Fibroblast of lung (primary cell): Measurements from ENCODE around the gene PPP1R1A. TPM values are rescaled to one million over a fixed set of nuclear protein-coding genes. Genes with fewer than 3 reads are reported as not detected.

Experiments
- DNase-seq, 2 donors: peaks; one replicate each; pipeline versions ENCODE4 v3.0.0 to v3.0.0-alpha.2; 2010; ENCODE audit warnings: low read depth in 2 of 2
- H2AFZ ChIP-seq: 2 replicates; pipeline ENCODE4 v1.5.1; 2012; ENCODE audit warnings: low read length, control low read depth, inconsistent platforms
- H3K27ac ChIP-seq: 2 replicates; pipeline ENCODE4 v1.5.1; 2011; ENCODE audit warnings: low read length, control low read depth; ENCODE audit not compliant: insufficient read depth
- H3K27me3 ChIP-seq: 2 replicates; pipeline ENCODE4 v1.5.1; 2011; ENCODE audit warnings: mild to moderate bottlenecking, low read length; ENCODE audit not compliant: control insufficient read depth, insufficient read depth
- H3K36me3 ChIP-seq: 2 replicates; pipeline ENCODE4 v1.5.1; 2011; ENCODE audit warnings: low read length; ENCODE audit not compliant: control insufficient read depth, insufficient read depth
- H3K4me1 ChIP-seq: 2 replicates; pipeline ENCODE4 v1.5.1; 2011; ENCODE audit warnings: low read length; ENCODE audit not compliant: control insufficient read depth, insufficient read depth; ENCODE audit errors: extremely low read depth
- H3K4me2 ChIP-seq: 2 replicates; pipeline ENCODE4 v1.5.1; 2011; ENCODE audit warnings: low read length, control low read depth; ENCODE audit not compliant: insufficient read depth; ENCODE audit errors: extremely low read depth
- H3K4me3 ChIP-seq, 4 experiments: fragments of 200-600 bp in 1 of 4; sonication (generic) in 1 of 4; replicated peaks in 1 of 4; 2 replicates each; pipeline ENCODE4 v1.5.1; 2011 to 2016; ENCODE audit warnings: low read length in 4 of 4, low read depth in 3 of 4, mild to moderate bottlenecking in 3 of 4, control low read depth in 2 of 4, inconsistent platforms in 1 of 4, mixed read lengths in 1 of 4; ENCODE audit not compliant: insufficient read depth in 1 of 4; ENCODE audit errors: control extremely low read depth in 1 of 4
- H3K79me2 ChIP-seq: 2 replicates; pipeline ENCODE4 v1.5.1; 2012; ENCODE audit warnings: mild to moderate bottlenecking, low read length, inconsistent platforms; ENCODE audit not compliant: control insufficient read depth, insufficient read depth
- H3K9ac ChIP-seq: 2 replicates; pipeline ENCODE4 v1.5.1; 2011; ENCODE audit warnings: mild to moderate bottlenecking, low read length, control low read depth; ENCODE audit not compliant: insufficient read depth
- H3K9me3 ChIP-seq: 2 replicates; pipeline ENCODE4 v1.5.1; 2012; ENCODE audit warnings: low read depth, low read length; ENCODE audit not compliant: control insufficient read depth, insufficient read depth
- H4K20me1 ChIP-seq: 2 replicates; pipeline ENCODE4 v1.5.1; 2011; ENCODE audit warnings: low read length; ENCODE audit not compliant: control insufficient read depth, insufficient read depth; ENCODE audit errors: extremely low read depth
- EZH2 ChIP-seq: IDR thresholded peaks from 2 replicates; pipeline ENCODE4 v1.5.1; 2012; ENCODE audit warnings: low read length, control low read depth, mild to moderate bottlenecking; ENCODE audit errors: missing control alignments
- polyA plus RNA-seq, 2 donors: library from polyadenylated mRNA; depleted of rRNA in 1 of 2; stranded (reverse) in 1 of 2; unstranded in 1 of 2; fragments of >200 nt; gene quantifications; 2 replicates each; pipeline ENCODE4 v1.2.1, GENCODE V29; 2011 to 2012; ENCODE audit warnings: missing spikeins in 1 of 2
- total RNA-seq: library from RNA; depleted of rRNA; stranded (reverse); fragments of >200 nt; gene quantifications from 2 replicates; pipeline ENCODE4 v1.2.1, GENCODE V29; 2014
- TF ChIP-seq, protein P1 (sequence below), 2 donors: IDR thresholded peaks in 1 of 2; conservative IDR thresholded peaks in 1 of 2; 1 replicate in 1 of 2; 2 replicates in 1 of 2; pipeline ENCODE4 v1.5.1; 2011 to 2012; ENCODE audit warnings: low read length in 2 of 2, control low read depth in 1 of 2, inconsistent platforms in 1 of 2, low read depth in 1 of 2, mild to moderate bottlenecking in 1 of 2

Gene PPP1R1A
- total and polyA plus RNA-seq, 2 donors (not counting 1 experiment from before 2014, with no cell fraction given), result not detected

DNA sequence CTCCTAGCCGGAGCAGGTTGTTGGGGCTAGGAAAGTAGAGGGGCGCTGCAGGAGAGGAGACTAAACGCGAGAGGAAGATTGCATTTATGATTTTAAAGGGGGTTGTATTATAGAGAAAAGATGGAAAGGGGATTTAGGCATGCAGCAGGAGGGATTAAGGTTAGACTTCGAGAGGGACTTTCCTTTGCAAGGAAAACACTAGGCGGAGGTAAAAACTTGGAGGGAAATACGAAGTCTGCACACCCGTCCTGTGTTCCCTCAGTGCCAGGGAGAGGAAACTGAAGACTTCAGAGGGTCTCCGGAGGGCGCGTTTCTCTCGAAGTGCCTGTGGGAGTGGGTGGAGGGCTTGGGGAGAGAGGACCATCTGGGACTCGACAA lies 420 bp upstream of the PPP1R1A start:
- no peaks in the 10 kb centered on the region for H4K20me1 ChIP-seq
- H3K27ac ChIP-seq, result no peak overlapping the region
- H3K27me3 ChIP-seq, result peaks cover 52% of the 10 kb centered on the region
- H3K4me1 ChIP-seq, result no peaks in the 10 kb centered on the region
- no peaks in the 10 kb centered on the region for H3K36me3 ChIP-seq
- no peak overlapping the region for H2AFZ ChIP-seq
- H3K9me3 ChIP-seq, result no peaks in the 10 kb centered on the region
- H3K4me3 ChIP-seq, result no peak overlapping the region
- no peak overlapping the region for H3K9ac ChIP-seq
- TF ChIP-seq, protein P1, sequence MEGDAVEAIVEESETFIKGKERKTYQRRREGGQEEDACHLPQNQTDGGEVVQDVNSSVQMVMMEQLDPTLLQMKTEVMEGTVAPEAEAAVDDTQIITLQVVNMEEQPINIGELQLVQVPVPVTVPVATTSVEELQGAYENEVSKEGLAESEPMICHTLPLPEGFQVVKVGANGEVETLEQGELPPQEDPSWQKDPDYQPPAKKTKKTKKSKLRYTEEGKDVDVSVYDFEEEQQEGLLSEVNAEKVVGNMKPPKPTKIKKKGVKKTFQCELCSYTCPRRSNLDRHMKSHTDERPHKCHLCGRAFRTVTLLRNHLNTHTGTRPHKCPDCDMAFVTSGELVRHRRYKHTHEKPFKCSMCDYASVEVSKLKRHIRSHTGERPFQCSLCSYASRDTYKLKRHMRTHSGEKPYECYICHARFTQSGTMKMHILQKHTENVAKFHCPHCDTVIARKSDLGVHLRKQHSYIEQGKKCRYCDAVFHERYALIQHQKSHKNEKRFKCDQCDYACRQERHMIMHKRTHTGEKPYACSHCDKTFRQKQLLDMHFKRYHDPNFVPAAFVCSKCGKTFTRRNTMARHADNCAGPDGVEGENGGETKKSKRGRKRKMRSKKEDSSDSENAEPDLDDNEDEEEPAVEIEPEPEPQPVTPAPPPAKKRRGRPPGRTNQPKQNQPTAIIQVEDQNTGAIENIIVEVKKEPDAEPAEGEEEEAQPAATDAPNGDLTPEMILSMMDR (conservative IDR thresholded peaks at IDR 0.05 in 1 of 2, IDR thresholded peaks at IDR 0.05 in 1 of 2; ENCODE audit: low read depth in 1 of 2, low read length in 2 of 2), result no peak
- peak; percentile 88 for TF ChIP-seq EZH2
- H3K79me2 ChIP-seq, result no peaks in the 10 kb centered on the region
- no peak for DNase-seq
- no peak overlapping the region for H3K4me2 ChIP-seq

DNA sequence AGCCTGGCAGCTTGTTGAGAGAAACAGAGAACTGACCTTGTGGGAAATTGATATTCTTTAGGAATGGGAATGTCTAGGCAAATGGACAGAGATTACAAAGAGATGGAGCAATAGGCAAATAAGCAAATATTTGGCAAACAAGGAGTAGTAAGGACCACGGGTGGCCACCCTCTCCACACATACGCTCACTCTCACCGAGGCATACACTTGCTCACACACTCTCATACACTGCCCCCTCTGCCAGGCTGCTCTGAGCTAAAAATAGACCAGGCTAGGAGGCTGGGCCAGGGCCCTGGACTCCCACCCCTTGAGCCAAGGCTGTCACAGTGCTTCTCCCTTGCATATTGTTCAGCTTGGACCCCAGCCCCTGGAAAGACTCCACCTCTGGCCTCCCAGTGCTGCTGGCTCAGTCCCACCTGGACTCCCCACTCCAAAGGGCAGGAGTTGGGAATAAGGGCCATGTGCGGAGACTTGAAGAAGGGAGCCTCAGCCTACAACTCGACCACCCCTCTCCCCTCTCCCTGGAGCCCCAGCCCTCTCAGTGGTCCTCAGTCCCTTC lies 1.1 kb downstream of the PPP1R1A start:
- no peak overlapping the region for H3K4me3 ChIP-seq
- TF ChIP-seq EZH2, result no peak
- TF ChIP-seq, protein P1 (conservative IDR thresholded peaks at IDR 0.05 in 1 of 2, IDR thresholded peaks at IDR 0.05 in 1 of 2; ENCODE audit: low read depth in 1 of 2, low read length in 2 of 2), result no peak
- H3K4me2 ChIP-seq, result no peak overlapping the region
- H3K4me1 ChIP-seq, result no peaks in the 10 kb centered on the region
- H3K9ac ChIP-seq, result no peak overlapping the region
- no peak overlapping the region for H2AFZ ChIP-seq
- H3K27ac ChIP-seq, result no peak overlapping the region
- H3K36me3 ChIP-seq, result no peaks in the 10 kb centered on the region
- no peaks in the 10 kb centered on the region for H4K20me1 ChIP-seq
- H3K79me2 ChIP-seq, result no peaks in the 10 kb centered on the region
- no peaks in the 10 kb centered on the region for H3K9me3 ChIP-seq
- peaks cover 52% of the 10 kb centered on the region for H3K27me3 ChIP-seq
- no peak for DNase-seq

DNA sequence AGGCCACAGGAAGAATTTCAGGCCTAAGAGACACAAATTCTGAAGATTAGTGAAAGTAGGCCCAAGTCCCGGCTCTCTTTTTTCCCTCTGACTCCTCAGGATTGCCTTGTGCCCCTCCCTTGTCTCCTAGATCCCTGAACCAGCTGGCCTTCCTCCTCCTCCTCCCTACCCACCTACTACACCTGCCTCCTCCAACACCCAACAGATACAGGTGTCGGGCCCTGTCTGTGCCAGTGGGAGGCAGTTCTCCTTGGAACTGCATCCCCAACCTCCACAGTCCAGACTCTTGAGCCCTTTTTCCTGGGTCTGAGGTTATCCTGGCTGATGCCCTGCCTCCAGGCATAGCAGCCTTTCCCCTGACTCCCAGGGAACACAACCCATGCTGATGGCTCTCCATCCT lies 1.8 kb downstream of the PPP1R1A start:
- H3K36me3 ChIP-seq, result no peaks in the 10 kb centered on the region
- no peaks in the 10 kb centered on the region for H3K4me1 ChIP-seq
- no peak overlapping the region for H3K4me2 ChIP-seq
- no peaks in the 10 kb centered on the region for H3K79me2 ChIP-seq
- no peak overlapping the region for H3K27ac ChIP-seq
- H4K20me1 ChIP-seq, result no peaks in the 10 kb centered on the region
- DNase-seq, result no peak
- H3K9me3 ChIP-seq, result no peaks in the 10 kb centered on the region
- peaks cover 49% of the 10 kb centered on the region for H3K27me3 ChIP-seq
- TF ChIP-seq, protein P1 (conservative IDR thresholded peaks at IDR 0.05 in 1 of 2, IDR thresholded peaks at IDR 0.05 in 1 of 2; ENCODE audit: low read depth in 1 of 2, low read length in 2 of 2), result no peak
- no peak for TF ChIP-seq EZH2
- no peak overlapping the region for H3K9ac ChIP-seq
- no peak overlapping the region for H3K4me3 ChIP-seq
- no peak overlapping the region for H2AFZ ChIP-seq
